ENCODE measurements around the gene CFAP74. TPM values are rescaled to one million over a fixed set of nuclear protein-coding genes. Genes with fewer than 3 reads are reported as not detected.
"Not testable (repeated sequence)": the region's sequence is repeated elsewhere in the genome, so short reads cannot be mapped to it uniquely, and the experiment has no call there.

CFAP74 gene
- total RNA-seq, 1 donor from 2014 or later: 0.35 TPM

GRCh38 chr1:1937549-1938275 lies 65.9 kb downstream of the CFAP74 start:
- Histone ChIP-seq H3K27ac (no peak overlapping the region), H3K4me1 (no peaks in the 10 kb centered on the region), H3K27me3 (peaks cover 12% of the 10 kb centered on the region), H3K9me3 (no peaks in the 10 kb centered on the region), H3K4me3 (no peak overlapping the region), H3K36me3 (no peaks in the 10 kb centered on the region)
- no peak for TF ChIP-seq CTCF (IDR thresholded peaks at IDR 0.05)
- intact Hi-C loops (cut with DNase I): no loop called here
- no peak for ATAC-seq
- no peak for DNase-seq

- Histone ChIP-seq H3K27ac (no peak overlapping the region), H3K36me3 (no peaks in the 10 kb centered on the region), H3K4me3 (no peak overlapping the region), H3K4me1 (no peaks in the 10 kb centered on the region), H3K9me3 (no peaks in the 10 kb centered on the region), H3K27me3 (peaks cover 7% of the 10 kb centered on the region)
- ATAC-seq: no peak
- intact Hi-C loops (cut with DNase I): no loop called here
- no peak for TF ChIP-seq CTCF (IDR thresholded peaks at IDR 0.05)
- no peak for DNase-seq
These were observed 66.5 kb downstream of the CFAP74 start for GRCh38 chr1:1937061-1937460.

- H3K27me3 ChIP-seq; H3K27ac ChIP-seq; H3K4me1 ChIP-seq; ATAC-seq; DNase-seq; H3K36me3 ChIP-seq; H3K9me3 ChIP-seq; H3K4me3 ChIP-seq; intact Hi-C loops (cut with DNase I): not testable (repeated sequence)
These were observed 68.7 kb downstream of the CFAP74 start for GRCh38 chr1:1934848-1935247.

GRCh38 chr1:1929639-1930545 lies 73.7 kb downstream of the CFAP74 start:
- intact Hi-C loops (cut with DNase I): no loop called here
- no peaks in the 10 kb centered on the region for H3K4me1 ChIP-seq
- TF ChIP-seq CTCF (IDR thresholded peaks at IDR 0.05): no peak
- H3K4me3 ChIP-seq: no peak overlapping the region
- DNase-seq (no peak), ATAC-seq (no peak)
- H3K27ac ChIP-seq: no peak overlapping the region
- H3K9me3 ChIP-seq: no peaks in the 10 kb centered on the region
- no peaks in the 10 kb centered on the region for H3K36me3 ChIP-seq
- H3K27me3 ChIP-seq: no peaks in the 10 kb centered on the region

GRCh38 chr1:1929102-1929638 lies 74.4 kb downstream of the CFAP74 start:
- ATAC-seq (no peak), DNase-seq (no peak)
- Histone ChIP-seq H3K27me3 (no peaks in the 10 kb centered on the region), H3K4me3 (no peak overlapping the region), H3K36me3 (no peaks in the 10 kb centered on the region), H3K9me3 (no peaks in the 10 kb centered on the region), H3K27ac (no peak overlapping the region), H3K4me1 (no peaks in the 10 kb centered on the region)
- TF ChIP-seq CTCF (IDR thresholded peaks at IDR 0.05): no peak
- intact Hi-C loops (cut with DNase I): no loop called here
